Measurements from ENCODE around the gene NELFB. TPM values are rescaled to one million over a fixed set of nuclear protein-coding genes. Genes with fewer than 3 reads are reported as not detected.

NELFB gene
- total RNA-seq, 4 donors from 2014 or later, result 45.0 to 54.2 (median 50.9) TPM

- WGBS, result no CpG with 5 or more reads among the region's 76 CpGs
- H3K27ac ChIP-seq, result no peak overlapping the region
- H3K4me1 ChIP-seq, result peaks cover 45% of the 10 kb centered on the region
These were observed 40.2 kb downstream of the NELFB start for GRCh38 chr9:137295238-137295811.

GRCh38 chr9:137295849-137296669 is 40.9 kb downstream of the NELFB start:
- DNase-seq (ENCODE audit: low spot score in 2 of 2), result no peak
- Histone ChIP-seq H3K9me3 (no peaks in the 10 kb centered on the region), H3K27me3 (peaks cover 62% of the 10 kb centered on the region), H3K4me1 (peaks cover 52% of the 10 kb centered on the region), H3K36me3 (no peaks in the 10 kb centered on the region), H3K27ac (peak overlapping the region; percentile 40), H3K4me3 (peak overlapping the region; percentile 53)
- TF ChIP-seq POLR2AphosphoS5 (IDR thresholded peaks at IDR 0.05) (no peak), EP300 (IDR thresholded peaks at IDR 0.05) (no peak), POLR2A (IDR thresholded peaks at IDR 0.05) (no peak), CTCF (IDR thresholded peaks at IDR 0.05) (no peak)
- WGBS, result 60% methylated on average over 10 of the region's 78 CpGs

More at GRCh38 chr9:137295238-137295811, 40.2 kb downstream of the NELFB start:
- no peak for TF ChIP-seq POLR2AphosphoS5 (IDR thresholded peaks at IDR 0.05)
- no peak for TF ChIP-seq EP300 (IDR thresholded peaks at IDR 0.05)
- peak; percentile 64 to 81 for TF ChIP-seq CTCF (IDR thresholded peaks at IDR 0.05)
- TF ChIP-seq POLR2A (IDR thresholded peaks at IDR 0.05), result no peak
- H3K36me3 ChIP-seq, result no peaks in the 10 kb centered on the region
- DNase-seq (ENCODE audit: low spot score in 2 of 2), result no peak
- H3K9me3 ChIP-seq, result no peaks in the 10 kb centered on the region
- H3K27me3 ChIP-seq, result peaks cover 60% of the 10 kb centered on the region
- peak overlapping the region; percentile 53 for H3K4me3 ChIP-seq

GRCh38 chr9:137296670-137297664 is 41.8 kb downstream of the NELFB start:
- TF ChIP-seq POLR2AphosphoS5 (IDR thresholded peaks at IDR 0.05) (no peak), POLR2A (IDR thresholded peaks at IDR 0.05) (no peak), EP300 (IDR thresholded peaks at IDR 0.05) (no peak), CTCF (IDR thresholded peaks at IDR 0.05) (no peak)
- 64% methylated on average over 13 of the region's 24 CpGs for WGBS
- Histone ChIP-seq H3K4me1 (peaks cover 58% of the 10 kb centered on the region), H3K27ac (peak overlapping the region; percentile 40), H3K9me3 (no peaks in the 10 kb centered on the region), H3K27me3 (peaks cover 66% of the 10 kb centered on the region), H3K4me3 (peak overlapping the region; percentile 53), H3K36me3 (no peaks in the 10 kb centered on the region)
- no peak for DNase-seq (ENCODE audit: low spot score in 2 of 2)

- no peak overlapping the region for H3K4me3 ChIP-seq
- H3K36me3 ChIP-seq, result no peaks in the 10 kb centered on the region
- H3K27me3 ChIP-seq, result peaks cover 65% of the 10 kb centered on the region
- no CpG with 5 or more reads among the region's 7 CpGs for WGBS
- no peaks in the 10 kb centered on the region for H3K9me3 ChIP-seq
- TF ChIP-seq CTCF (IDR thresholded peaks at IDR 0.05), result no peak
- no peak for TF ChIP-seq POLR2A (IDR thresholded peaks at IDR 0.05)
- no peak for TF ChIP-seq EP300 (IDR thresholded peaks at IDR 0.05)
- no peak for TF ChIP-seq POLR2AphosphoS5 (IDR thresholded peaks at IDR 0.05)
- H3K27ac ChIP-seq, result peak overlapping the region; percentile 39
- H3K4me1 ChIP-seq, result peaks cover 64% of the 10 kb centered on the region
- no peak for DNase-seq (ENCODE audit: low spot score in 2 of 2)
These were observed 42.8 kb downstream of the NELFB start for GRCh38 chr9:137297966-137298365.

Data from suprapubic skin (tissue), 4 donors.